GM12878 (cell line): ENCODE data around the gene IQGAP2. TPM values are rescaled to one million over a fixed set of nuclear protein-coding genes. Genes with fewer than 3 reads are reported as not detected.

Experiments
- ATAC-seq: fragments of 200-7000 bp; cut with Tn5 transposase; 3 replicates; pipeline ENCODE4 v1.9.1; 2020; ENCODE audit warnings: mild to moderate bottlenecking, moderate library complexity
- BruUV-seq: library from RNA; stranded (reverse); fragments of 400-500 nt; replicated peaks from 2 replicates; lab custom pipeline; 2021; lab: Mats Ljungman, UMichigan
- CTCF ChIA-PET: fragments of 300-600 bp; sonication (Branson Sonifier 250); formaldehyde crosslinking; extraction: SDS; loops from one replicate; lab custom pipeline; 2021; ENCODE audit warnings: inconsistent platforms; lab: Yijun Ruan, JAX
- POLR2A ChIA-PET: fragments of 350-600 bp; formaldehyde crosslinking; extraction: SDS; loops from one replicate; lab custom pipeline; 2021; ENCODE audit warnings: inconsistent platforms; lab: Charles Lee
- RAD21 ChIA-PET: fragments of 300-600 bp; sonication (Branson Sonifier 250); formaldehyde crosslinking; loops from one replicate; lab custom pipeline; 2023; ENCODE audit warnings: antibody characterized with exemption; ENCODE audit not compliant: unreplicated experiment; lab: Charles Lee
- SMC1A ChIA-PET: fragments of 300-600 bp; sonication (Branson Sonifier 250); formaldehyde crosslinking; loops from one replicate; lab custom pipeline; 2023; ENCODE audit not compliant: unreplicated experiment, uncharacterized antibody; lab: Charles Lee
- DNase-seq: peaks from one replicate; pipeline ENCODE4 v3.0.0-alpha.2; 2011; ENCODE audit warnings: low read depth, low spot score
- FAIRE-seq: peaks from 3 replicates; lab custom pipeline; 2011; peaks lifted over from hg19 to GRCh38; lab: Jason Lieb, UNC
- H2AFZ ChIP-seq: 2 replicates; pipeline ENCODE4 v1.6.0; 2011; ENCODE audit warnings: low read depth, low read length, control low read depth; ENCODE audit not compliant: control insufficient read depth
- H3K27ac ChIP-seq: 2 replicates; pipeline ENCODE4 v1.5.1; 2011; ENCODE audit warnings: control low read depth; ENCODE audit not compliant: control insufficient read depth, insufficient read depth
- H3K27me3 ChIP-seq, 2 experiments: replicated peaks in 1 of 2; 2 replicates each; pipeline versions ENCODE4 v1.6.0 to v1.6.1; 2011; ENCODE audit warnings: low read length in 1 of 2; ENCODE audit not compliant: control insufficient read depth in 2 of 2, insufficient read depth in 2 of 2
- H3K36me3 ChIP-seq, 2 experiments: 2 replicates each; pipeline ENCODE4 v1.5.1; 2011; ENCODE audit warnings: low read length in 1 of 2; ENCODE audit not compliant: control insufficient read depth in 2 of 2, insufficient read depth in 2 of 2
- H3K4me1 ChIP-seq: 2 replicates; pipeline ENCODE4 v1.6.1; 2011; ENCODE audit warnings: mild to moderate bottlenecking, low read length, moderate library complexity, mixed read lengths; ENCODE audit not compliant: control insufficient read depth, insufficient read depth
- H3K4me2 ChIP-seq: 2 replicates; pipeline ENCODE4 v1.6.0; 2011; ENCODE audit warnings: control low read depth; ENCODE audit not compliant: control insufficient read depth, insufficient read depth
- H3K4me3 ChIP-seq: fragments of 200-600 bp; sonication (generic); 2 replicates; pipeline ENCODE4 v1.5.1; 2016
- H3K79me2 ChIP-seq: 2 replicates; pipeline ENCODE4 v1.6.0; 2011; ENCODE audit warnings: low read length; ENCODE audit not compliant: control insufficient read depth, insufficient read depth
- H3K9ac ChIP-seq: 2 replicates; pipeline ENCODE4 v1.8.0; 2011; ENCODE audit warnings: low read length, control low read depth, mixed read lengths; ENCODE audit not compliant: control insufficient read depth, insufficient read depth
- H3K9me3 ChIP-seq: replicated peaks from 3 replicates; pipeline ENCODE4 v1.5.1; 2011; ENCODE audit warnings: mild to moderate bottlenecking, low read length; ENCODE audit not compliant: control insufficient read depth, insufficient read depth
- H4K20me1 ChIP-seq: 2 replicates; pipeline ENCODE4 v1.6.0; 2011; ENCODE audit not compliant: control insufficient read depth, insufficient read depth
- CHD1 ChIP-seq: IDR thresholded peaks from 2 replicates; pipeline ENCODE4 v1.6.1; 2012; ENCODE audit warnings: low read depth, low read length, improper control_type of control experiment
- DPF2 ChIP-seq: fragments of 450-650 bp; IDR thresholded peaks from 2 replicates; pipeline ENCODE4 v1.6.1; 2017; ENCODE audit warnings: mild to moderate bottlenecking
- RELA ChIP-seq: fragments of 450-650 bp; IDR thresholded peaks from 2 replicates; pipeline ENCODE4 v1.8.0; 2014; ENCODE audit warnings: borderline replicate concordance; ENCODE audit not compliant: partially characterized antibody
- SPI1 ChIP-seq: IDR thresholded peaks from 2 replicates; pipeline ENCODE4 v1.6.1; 2011; ENCODE audit warnings: low read depth, mild to moderate bottlenecking, low read length, moderate library complexity, borderline replicate concordance; ENCODE audit not compliant: insufficient read depth
- WRNIP1 ChIP-seq: IDR thresholded peaks from 2 replicates; pipeline ENCODE4 v1.6.1; 2011; ENCODE audit warnings: low read depth, low read length, improper control_type of control experiment, borderline replicate concordance
- in situ Hi-C: fragments of 300-500 bp; cut with MboI; formaldehyde crosslinking; loops from 9 replicates; pipeline ENCODE4 v1.14.3; 2018; ENCODE audit warnings: mixed read lengths
- intact Hi-C: fragments of 100-400 bp; cut with micrococcal nuclease; formaldehyde crosslinking; loops from one replicate; pipeline ENCODE4 v1.14.2; 2022; ENCODE audit not compliant: unreplicated experiment
- polyA plus RNA-seq, 11 experiments: library from polyadenylated mRNA; depleted of rRNA in 4 of 11; unstranded in 6 of 11; stranded (reverse) in 5 of 11; fragments of >200 nt; fragmentation: Nextera tagmentation in 4 of 11; fragmentation: Illumina TruSeq in 1 of 11; extraction: Ambion mirVana in 4 of 11; extraction: Trizol in 1 of 11; gene quantifications; 1 replicate in 1 of 11; 2 replicates in 10 of 11; pipeline versions ENCODE4 v1.2.1 to v1.2.3, GENCODE V29; 2011 to 2016; ENCODE audit warnings: inconsistent platforms in 2 of 11, missing spikeins in 2 of 11, low read depth in 1 of 11
- total RNA-seq, 4 experiments: library from RNA; depleted of rRNA in 3 of 4; stranded (reverse); fragments of >200 nt in 3 of 4; fragmentation: Illumina TruSeq in 1 of 4; extraction: Trizol in 1 of 4; gene quantifications; 2 replicates each; pipeline versions ENCODE4 v1.2.1 to v1.2.3, GENCODE V29; 2013 to 2021
- TF ChIP-seq, protein P1 (sequence below): fragments of 450-650 bp; IDR thresholded peaks from 2 replicates; pipeline ENCODE4 v1.6.1; 2017; ENCODE audit warnings: mild to moderate bottlenecking, moderate library complexity

Gene IQGAP2
- total and polyA plus RNA-seq, 10 of the 15 experiments (the other 5 are each of a cell fraction or from before 2014, with no cell fraction given): 14.5 to 41.4 (median 21.8) TPM

DNA sequence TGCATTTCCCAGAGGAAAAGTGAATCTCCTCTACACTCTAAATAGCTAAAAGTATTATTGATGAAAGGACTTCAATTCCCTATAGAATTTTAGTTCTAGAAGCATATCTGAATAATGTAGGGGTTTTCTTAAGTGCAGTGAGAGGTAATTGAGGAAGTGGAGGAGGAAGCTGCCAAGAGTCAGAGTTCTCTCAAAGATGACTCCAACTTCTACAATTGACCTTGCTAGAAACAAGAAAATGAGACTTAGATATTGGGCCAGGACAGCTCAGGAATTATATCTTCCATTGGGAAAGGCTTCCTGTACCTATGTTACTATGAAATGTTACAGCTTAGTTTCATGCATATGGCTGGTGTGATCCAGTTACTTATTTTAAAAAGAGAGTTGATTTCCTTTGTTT lies 302.5 kb downstream of the IQGAP2 start:
- H3K4me1 ChIP-seq: peaks cover 2% of the 10 kb centered on the region; the same call in 1 of the 2 replicates
- FAIRE-seq (no peak), DNase-seq (no peak), ATAC-seq (peak; percentile 49; the same call in 2 of the 3 replicates)
- TF ChIP-seq RELA: no peak
- TF ChIP-seq, protein P1, sequence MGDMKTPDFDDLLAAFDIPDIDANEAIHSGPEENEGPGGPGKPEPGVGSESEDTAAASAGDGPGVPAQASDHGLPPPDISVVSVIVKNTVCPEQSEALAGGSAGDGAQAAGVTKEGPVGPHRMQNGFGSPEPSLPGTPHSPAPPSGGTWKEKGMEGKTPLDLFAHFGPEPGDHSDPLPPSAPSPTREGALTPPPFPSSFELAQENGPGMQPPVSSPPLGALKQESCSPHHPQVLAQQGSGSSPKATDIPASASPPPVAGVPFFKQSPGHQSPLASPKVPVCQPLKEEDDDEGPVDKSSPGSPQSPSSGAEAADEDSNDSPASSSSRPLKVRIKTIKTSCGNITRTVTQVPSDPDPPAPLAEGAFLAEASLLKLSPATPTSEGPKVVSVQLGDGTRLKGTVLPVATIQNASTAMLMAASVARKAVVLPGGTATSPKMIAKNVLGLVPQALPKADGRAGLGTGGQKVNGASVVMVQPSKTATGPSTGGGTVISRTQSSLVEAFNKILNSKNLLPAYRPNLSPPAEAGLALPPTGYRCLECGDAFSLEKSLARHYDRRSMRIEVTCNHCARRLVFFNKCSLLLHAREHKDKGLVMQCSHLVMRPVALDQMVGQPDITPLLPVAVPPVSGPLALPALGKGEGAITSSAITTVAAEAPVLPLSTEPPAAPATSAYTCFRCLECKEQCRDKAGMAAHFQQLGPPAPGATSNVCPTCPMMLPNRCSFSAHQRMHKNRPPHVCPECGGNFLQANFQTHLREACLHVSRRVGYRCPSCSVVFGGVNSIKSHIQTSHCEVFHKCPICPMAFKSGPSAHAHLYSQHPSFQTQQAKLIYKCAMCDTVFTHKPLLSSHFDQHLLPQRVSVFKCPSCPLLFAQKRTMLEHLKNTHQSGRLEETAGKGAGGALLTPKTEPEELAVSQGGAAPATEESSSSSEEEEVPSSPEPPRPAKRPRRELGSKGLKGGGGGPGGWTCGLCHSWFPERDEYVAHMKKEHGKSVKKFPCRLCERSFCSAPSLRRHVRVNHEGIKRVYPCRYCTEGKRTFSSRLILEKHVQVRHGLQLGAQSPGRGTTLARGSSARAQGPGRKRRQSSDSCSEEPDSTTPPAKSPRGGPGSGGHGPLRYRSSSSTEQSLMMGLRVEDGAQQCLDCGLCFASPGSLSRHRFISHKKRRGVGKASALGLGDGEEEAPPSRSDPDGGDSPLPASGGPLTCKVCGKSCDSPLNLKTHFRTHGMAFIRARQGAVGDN: no peak
- TF ChIP-seq DPF2: no peak
- TF ChIP-seq WRNIP1: no peak
- peak; percentile 79; the same call in 1 of the 2 replicates for TF ChIP-seq SPI1
- no peak for TF ChIP-seq CHD1
- no peak overlapping the region for H3K27ac ChIP-seq
- ChIA-PET SMC1A (interaction anchor here (0.9 to 3.5 kb wide), 8 partner anchors 9 to 106 kb away, joined by 3 to 27 read pairs (median 6); no protein-coding TSS in a partner anchor), RAD21 (interaction anchor here (1.2 to 2.3 kb wide), 4 partner anchors 12 to 122 kb away, joined by 3 to 19 read pairs (median 4); no protein-coding TSS in a partner anchor), POLR2A (interaction anchor here (0.9 to 1.1 kb wide), 2 partner anchors 14 to 69 kb away, joined by 3 to 4 read pairs; no protein-coding TSS in a partner anchor), CTCF (interaction anchor here (0.7 to 2.2 kb wide), 8 partner anchors 9 to 760 kb away, joined by 3 to 20 read pairs (median 5); no protein-coding TSS in a partner anchor)
- intact Hi-C loops: no loop called here
- no peak overlapping the region for H3K4me2 ChIP-seq
- in situ Hi-C loops: no loop called here
- no peak overlapping the region for H3K4me3 ChIP-seq
- no peaks in the 10 kb centered on the region for H3K27me3 ChIP-seq
- H3K79me2 ChIP-seq: no peaks in the 10 kb centered on the region
- H2AFZ ChIP-seq: no peak overlapping the region
- no TSS peak for BruUV-seq
- H3K9ac ChIP-seq: no peak overlapping the region
- peaks cover 0 to 2% of the 10 kb centered on the region in 2 experiments; a peak in 2 of 4 replicates for H3K36me3 ChIP-seq
- H4K20me1 ChIP-seq: no peaks in the 10 kb centered on the region
- H3K9me3 ChIP-seq: no peaks in the 10 kb centered on the region
